Bronchial epithelial cell (primary cell): ENCODE results near the gene GPATCH2. TPM values are rescaled to one million over a fixed set of nuclear protein-coding genes. Genes with fewer than 3 reads are reported as not detected.
"Not testable (repeated sequence)": the region's sequence is repeated elsewhere in the genome, so short reads cannot be mapped to it uniquely, and the experiment has no call there.

Experiments used
- DNase-seq: peaks from one replicate; pipeline ENCODE4 v3.0.0-alpha.2; 2010; ENCODE audit warnings: low read depth
- FAIRE-seq: peaks from 2 replicates; lab custom pipeline; 2011; peaks lifted over from hg19 to GRCh38; lab: Jason Lieb, UNC
- H3K27me3 ChIP-seq: 2 replicates; pipeline ENCODE4 v1.5.1; 2011; ENCODE audit warnings: low read length; ENCODE audit not compliant: control insufficient read depth, insufficient read depth
- H3K36me3 ChIP-seq: 2 replicates; pipeline ENCODE4 v1.5.1; 2011; ENCODE audit warnings: low read length; ENCODE audit not compliant: control insufficient read depth, insufficient read depth
- H3K4me3 ChIP-seq: 2 replicates; pipeline ENCODE4 v1.5.1; 2011; ENCODE audit warnings: mild to moderate bottlenecking, low read depth, low read length, control low read depth
- total RNA-seq: library from RNA; depleted of rRNA; stranded (reverse); fragments of >200 nt; gene quantifications from 2 replicates; pipeline ENCODE4 v1.2.1, GENCODE V29; 2014
- TF ChIP-seq, protein P1 (sequence below): IDR thresholded peaks from 2 replicates; pipeline ENCODE4 v1.5.1; 2011; ENCODE audit warnings: mild to moderate bottlenecking, moderate library complexity, low read length, control low read depth, inconsistent platforms; ENCODE audit not compliant: insufficient read depth, severe bottlenecking

GPATCH2 gene
- total RNA-seq, 1 donor from 2014 or later, result 24.7 TPM

- TF ChIP-seq, protein P1, sequence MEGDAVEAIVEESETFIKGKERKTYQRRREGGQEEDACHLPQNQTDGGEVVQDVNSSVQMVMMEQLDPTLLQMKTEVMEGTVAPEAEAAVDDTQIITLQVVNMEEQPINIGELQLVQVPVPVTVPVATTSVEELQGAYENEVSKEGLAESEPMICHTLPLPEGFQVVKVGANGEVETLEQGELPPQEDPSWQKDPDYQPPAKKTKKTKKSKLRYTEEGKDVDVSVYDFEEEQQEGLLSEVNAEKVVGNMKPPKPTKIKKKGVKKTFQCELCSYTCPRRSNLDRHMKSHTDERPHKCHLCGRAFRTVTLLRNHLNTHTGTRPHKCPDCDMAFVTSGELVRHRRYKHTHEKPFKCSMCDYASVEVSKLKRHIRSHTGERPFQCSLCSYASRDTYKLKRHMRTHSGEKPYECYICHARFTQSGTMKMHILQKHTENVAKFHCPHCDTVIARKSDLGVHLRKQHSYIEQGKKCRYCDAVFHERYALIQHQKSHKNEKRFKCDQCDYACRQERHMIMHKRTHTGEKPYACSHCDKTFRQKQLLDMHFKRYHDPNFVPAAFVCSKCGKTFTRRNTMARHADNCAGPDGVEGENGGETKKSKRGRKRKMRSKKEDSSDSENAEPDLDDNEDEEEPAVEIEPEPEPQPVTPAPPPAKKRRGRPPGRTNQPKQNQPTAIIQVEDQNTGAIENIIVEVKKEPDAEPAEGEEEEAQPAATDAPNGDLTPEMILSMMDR, result no peak
- H3K27me3 ChIP-seq, result no peaks in the 10 kb centered on the region
- FAIRE-seq (no peak), DNase-seq (no peak)
- H3K36me3 ChIP-seq, result no peaks in the 10 kb centered on the region
- H3K4me3 ChIP-seq, result no peak overlapping the region
Observed at GRCh38 chr1:217389895-217390294, 241.0 kb downstream of the GPATCH2 start.

DNA sequence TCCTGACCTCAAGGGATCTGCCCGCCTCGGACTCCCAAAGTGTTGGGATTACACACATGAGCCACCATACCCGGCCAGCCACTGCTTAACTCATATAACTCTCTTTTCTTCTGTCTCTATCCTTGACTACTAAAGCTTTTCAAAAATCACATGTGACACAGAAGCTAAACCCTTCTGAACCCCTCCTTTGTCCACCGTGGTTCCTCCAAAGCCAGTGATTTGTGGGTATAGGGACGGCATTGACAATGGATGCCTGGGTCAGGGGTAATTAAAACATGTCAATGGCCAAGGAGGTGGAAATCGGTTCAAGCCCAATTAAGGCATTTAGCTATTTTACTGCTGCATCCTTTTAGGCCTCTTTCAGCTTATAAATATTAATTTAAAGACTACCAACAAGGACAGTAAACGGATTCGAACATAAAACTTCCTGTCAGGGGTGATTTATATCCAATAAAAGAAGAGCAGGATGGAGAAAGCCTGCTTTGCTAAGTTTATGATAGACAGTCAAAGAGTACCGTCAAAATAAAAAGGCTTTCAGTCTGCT lies 242.3 kb downstream of the GPATCH2 start:
- DNase-seq (no peak), FAIRE-seq (no peak)
- TF ChIP-seq, protein P1, result no peak
- no peaks in the 10 kb centered on the region for H3K36me3 ChIP-seq
- H3K27me3 ChIP-seq, result no peaks in the 10 kb centered on the region
- H3K4me3 ChIP-seq, result no peak overlapping the region

GRCh38 chr1:217381773-217382172 lies 249.1 kb downstream of the GPATCH2 start:
- not testable (repeated sequence) for H3K4me3 ChIP-seq, H3K36me3 ChIP-seq, H3K27me3 ChIP-seq, DNase-seq, FAIRE-seq

DNA sequence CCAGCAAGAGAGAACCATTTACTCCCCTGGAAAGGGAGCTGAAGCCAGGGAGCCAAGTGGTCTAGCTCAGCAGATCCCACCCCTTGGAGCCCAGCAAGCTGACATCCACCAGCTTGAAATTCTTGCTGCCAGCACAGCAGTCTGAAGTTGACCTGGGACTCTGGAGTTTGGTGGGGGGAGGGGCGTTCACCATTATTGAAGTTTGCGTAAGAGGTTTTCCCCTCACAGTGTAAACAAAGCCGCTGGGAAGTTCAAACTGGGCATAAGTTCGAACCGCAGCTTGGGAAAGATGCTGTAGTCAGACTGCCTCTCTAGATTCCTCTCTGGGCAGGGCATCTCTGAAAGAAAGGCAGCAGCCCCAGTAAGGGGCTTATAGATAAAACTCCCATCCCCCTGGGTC lies 251.1 kb downstream of the GPATCH2 start:
- FAIRE-seq, H3K36me3 ChIP-seq, DNase-seq, H3K27me3 ChIP-seq, H3K4me3 ChIP-seq: not testable (repeated sequence)

DNA sequence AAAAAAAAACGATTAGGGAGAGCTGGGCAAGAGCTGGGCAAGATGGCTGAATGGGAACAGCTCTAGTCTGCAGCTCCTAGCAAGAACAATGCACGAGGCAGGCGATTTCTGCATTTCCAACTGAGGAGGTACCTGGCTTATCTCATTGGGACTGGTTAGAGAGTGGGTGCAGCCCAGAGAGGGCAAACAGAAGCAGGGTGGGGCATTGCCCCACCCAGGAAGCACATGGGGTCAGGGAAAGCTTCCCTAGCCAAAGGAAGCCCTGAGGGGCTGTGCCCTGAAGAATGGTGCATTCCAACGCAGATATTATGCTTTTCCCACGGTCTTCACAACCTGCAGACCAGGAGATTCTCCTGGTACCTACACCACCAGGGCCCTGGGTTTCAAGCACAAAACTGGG lies 251.6 kb downstream of the GPATCH2 start:
- Histone ChIP-seq H3K4me3 (no peak overlapping the region), H3K36me3 (no peaks in the 10 kb centered on the region), H3K27me3 (no peaks in the 10 kb centered on the region)
- TF ChIP-seq, protein P1, result no peak
- no peak for DNase-seq
- FAIRE-seq, result no peak

Other genes starting within 250 kb of the GPATCH2 start
- gene SPATA17, start 254 bp upstream of the GPATCH2 start, total RNA-seq, result 0.53 and 0.77 TPM in 2 replicates